ENCODE results near the gene SLC7A9. TPM values are rescaled to one million over a fixed set of nuclear protein-coding genes. Genes with fewer than 3 reads are reported as not detected.
"Not testable (repeated sequence)": the region's sequence is repeated elsewhere in the genome, so short reads cannot be mapped to it uniquely, and the experiment has no call there.

SLC7A9 gene
- polyA plus RNA-seq, 5 donors, result 0.85 to 1.5 (median 0.97) TPM

DNA sequence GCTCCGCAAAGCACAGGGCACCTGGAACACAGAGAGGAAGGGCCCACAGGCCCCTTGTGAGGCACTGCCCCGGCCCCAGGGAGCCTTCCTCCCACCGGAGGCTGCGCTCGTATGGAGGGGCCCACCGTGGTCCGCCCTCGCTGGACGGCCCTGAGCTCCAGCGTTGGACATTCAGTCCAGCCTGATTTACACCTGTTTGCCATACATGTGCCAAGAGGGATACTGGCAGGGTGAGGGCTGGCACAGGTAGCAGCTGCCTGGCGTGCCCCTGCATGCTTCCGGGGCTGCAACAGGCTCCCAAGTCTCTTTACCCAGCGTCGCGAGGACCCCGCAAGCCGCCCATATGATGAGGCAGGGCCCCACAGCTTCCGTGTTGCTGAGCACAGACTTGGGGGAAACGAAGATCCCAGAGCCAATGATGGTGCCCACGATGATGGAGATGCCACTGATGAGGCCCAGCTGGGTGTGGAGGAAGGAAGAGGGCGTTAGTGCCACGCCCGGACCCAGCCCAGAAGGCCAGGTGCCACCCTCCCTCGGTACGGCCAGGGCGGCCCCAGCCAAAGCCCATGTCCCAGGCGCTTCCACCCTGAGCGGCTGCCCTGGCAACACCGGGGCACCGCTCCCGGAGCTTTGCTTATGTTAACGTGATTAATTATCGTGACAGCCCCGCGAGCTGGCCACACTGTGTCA lies 5.1 kb downstream of the SLC7A9 start:
- no peak for DNase-seq

- DNase-seq, result no peak
Measured at GRCh38 chr19:32863841-32864240, 5.7 kb downstream of the SLC7A9 start.

GRCh38 chr19:32863301-32863700 lies 6.3 kb downstream of the SLC7A9 start:
- DNase-seq, result no peak

- no peak for DNase-seq
Measured at GRCh38 chr19:32862741-32863140, 6.8 kb downstream of the SLC7A9 start.

DNA sequence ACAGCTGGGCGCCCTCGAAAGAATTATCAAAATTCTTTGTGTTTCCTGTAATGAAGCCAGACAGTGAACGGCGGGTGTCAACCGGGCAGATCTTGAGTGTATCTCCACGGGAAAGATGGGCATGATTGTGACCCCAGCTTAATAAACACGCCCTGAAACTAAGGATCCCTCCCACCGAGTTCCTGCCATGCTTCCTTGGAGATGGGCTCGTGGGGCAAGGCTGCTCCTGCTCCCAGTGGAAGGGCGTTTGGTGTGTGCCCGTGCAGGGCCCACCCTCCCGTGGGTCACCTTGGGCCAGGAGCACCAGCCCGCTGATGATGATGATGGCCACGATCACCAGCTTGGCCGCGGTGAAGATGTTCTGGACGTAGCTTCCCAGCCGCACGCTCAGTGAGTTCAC lies 7.4 kb downstream of the SLC7A9 start:
- DNase-seq, result no peak

GRCh38 chr19:32861596-32861995 lies 8.0 kb downstream of the SLC7A9 start:
- DNase-seq, result no peak

GRCh38 chr19:32859591-32859990 lies 10.0 kb downstream of the SLC7A9 start:
- DNase-seq, result no peak

DNA sequence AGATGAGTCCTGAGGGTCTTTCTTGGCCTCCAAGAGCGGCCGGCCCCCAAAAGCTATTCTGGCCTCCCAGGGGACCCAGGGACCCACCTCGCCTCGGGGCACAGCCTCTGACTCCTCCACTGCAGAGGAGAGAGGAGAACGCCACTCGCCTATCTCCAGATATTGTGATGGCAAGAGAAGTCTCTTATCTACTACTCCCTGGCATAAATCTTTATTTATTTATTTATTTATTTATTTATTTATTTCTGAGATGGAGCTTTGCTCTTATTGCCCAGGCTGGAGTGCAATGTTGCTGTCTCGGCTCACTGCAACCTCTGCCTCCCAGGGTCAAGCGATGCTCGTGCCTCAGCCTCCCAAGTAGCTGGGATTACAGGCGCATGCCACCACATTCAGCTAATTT lies 11.0 kb downstream of the SLC7A9 start:
- DNase-seq, result no peak

DNA sequence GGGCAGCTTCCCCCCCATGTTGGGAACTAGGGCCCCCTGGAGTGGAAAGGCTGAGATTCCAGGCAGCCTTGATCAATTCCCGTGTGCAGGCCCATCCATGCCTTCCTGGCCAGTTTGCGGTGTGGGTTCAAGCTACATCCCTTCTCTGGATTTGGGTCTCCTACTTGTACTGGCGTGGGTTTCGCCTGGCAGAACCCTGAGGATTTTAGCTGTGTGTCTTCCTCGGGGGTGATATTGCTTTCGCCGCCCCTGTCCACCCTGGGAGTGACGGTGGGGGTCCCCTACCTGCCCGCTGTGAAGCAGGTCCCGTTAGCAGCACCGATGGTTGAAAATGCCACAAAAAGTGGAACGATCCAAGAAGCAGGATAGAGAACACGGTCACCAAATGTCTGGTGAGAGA lies 11.4 kb downstream of the SLC7A9 start:
- no peak for DNase-seq

GRCh38 chr19:32857584-32857983 lies 12.0 kb downstream of the SLC7A9 start:
- DNase-seq, result no peak

DNA sequence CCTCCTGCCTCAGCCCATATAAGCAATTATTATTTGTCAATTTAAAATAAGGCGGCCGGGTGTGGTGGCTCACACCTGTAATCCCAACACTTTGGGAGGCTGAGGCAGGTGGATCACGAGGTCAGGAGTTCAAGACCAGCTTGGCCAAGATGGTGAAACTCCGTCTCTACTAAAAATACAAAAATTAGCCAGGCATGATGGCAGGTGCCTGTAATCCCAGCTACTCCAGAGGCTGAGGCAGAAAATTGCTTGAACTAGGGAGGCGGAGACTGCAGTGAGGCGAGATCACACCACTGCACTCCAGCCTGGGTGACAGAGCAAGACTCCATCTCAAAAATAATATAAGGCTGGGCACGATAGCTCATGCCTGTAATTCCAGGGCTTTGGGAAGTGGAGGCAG lies 12.7 kb downstream of the SLC7A9 start:
- not testable (repeated sequence) for DNase-seq

DNA sequence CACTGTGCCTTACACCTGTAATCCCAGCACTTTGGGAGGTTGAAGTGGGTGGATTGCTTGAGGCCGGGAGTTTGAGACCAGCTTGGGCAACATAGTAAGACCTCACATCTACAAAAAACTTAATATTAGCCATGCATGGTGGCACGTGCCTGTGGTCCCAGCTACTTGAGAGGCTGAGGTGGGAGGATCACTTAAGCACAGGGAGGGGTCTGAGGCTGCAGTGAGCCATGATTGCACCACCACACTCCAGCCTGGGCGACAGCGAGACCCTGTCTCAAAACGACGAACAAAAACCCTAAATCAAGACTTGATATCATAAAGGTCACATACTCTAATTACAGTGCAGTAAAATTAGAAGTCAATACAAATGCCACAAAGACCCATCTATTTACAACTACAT lies 17.4 kb downstream of the SLC7A9 start:
- no peak for DNase-seq

DNA sequence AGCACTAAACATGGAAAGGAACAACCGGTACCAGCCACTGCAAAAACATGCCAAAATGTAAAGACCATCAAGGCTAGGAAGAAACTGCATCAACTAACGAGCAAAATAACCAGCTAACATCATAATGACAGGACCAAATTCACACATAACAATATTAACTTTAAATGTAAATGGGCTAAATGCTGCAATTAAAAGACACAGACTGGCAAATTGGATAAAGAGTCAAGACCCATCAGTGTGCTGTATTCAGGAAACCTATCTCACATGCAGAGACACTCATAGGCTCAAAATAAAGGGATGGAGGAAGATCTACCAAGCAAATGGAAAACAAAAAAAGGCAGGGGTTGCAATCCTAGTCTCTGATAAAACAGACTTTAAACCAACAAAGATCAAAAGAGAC lies 21.5 kb downstream of the SLC7A9 start:
- not testable (repeated sequence) for DNase-seq

DNA sequence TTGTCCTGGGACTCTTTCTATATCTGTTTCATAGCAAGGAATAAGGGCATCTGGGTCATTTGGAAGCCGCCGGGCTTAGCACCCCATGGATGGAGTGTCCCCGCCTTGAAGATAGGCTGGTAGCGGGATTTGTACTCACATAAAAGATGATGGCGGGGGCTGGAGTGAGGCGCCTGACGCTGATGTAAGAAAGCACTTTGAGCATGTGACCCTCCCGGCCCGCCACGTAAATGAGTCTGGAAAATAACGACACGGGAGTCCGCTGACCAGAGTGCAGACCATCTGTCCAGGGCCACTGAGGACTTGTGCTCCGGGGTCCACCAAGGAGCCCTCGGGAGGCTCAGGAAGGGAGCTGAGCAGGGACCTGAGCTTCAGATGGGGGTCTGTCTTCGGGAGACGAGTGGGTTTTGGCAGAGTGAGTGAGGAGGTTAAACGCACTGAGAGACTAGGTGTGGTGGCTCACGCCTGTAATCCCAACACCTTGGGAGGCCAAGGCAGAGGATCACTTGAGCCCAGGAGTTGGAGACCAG lies 25.8 kb downstream of the SLC7A9 start:
- no peak for DNase-seq

DNA sequence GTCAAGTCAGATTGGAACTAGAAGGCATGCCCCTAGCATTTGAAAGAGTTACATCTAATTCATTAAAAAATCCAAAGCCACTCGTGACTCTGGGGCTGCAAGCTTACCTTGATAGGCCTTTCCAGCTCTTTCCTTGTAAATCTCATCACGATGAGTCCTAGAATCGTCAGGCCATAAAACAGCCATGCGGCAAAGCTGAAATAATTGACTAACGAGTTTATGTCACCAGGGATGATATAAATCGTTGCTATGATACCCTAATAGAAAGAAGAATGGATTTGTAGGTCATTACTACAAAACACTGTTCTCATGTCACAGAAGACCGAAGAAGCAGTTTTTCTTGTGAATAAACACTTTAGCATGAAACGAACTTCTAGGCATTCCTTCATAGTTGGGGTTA lies 27.5 kb downstream of the SLC7A9 start:
- DNase-seq, result no peak

GRCh38 chr19:32837531-32837930 lies 32.0 kb downstream of the SLC7A9 start:
- no peak for DNase-seq

GRCh38 chr19:32833388-32833787 lies 36.2 kb downstream of the SLC7A9 start:
- DNase-seq, result not testable (repeated sequence)

DNA sequence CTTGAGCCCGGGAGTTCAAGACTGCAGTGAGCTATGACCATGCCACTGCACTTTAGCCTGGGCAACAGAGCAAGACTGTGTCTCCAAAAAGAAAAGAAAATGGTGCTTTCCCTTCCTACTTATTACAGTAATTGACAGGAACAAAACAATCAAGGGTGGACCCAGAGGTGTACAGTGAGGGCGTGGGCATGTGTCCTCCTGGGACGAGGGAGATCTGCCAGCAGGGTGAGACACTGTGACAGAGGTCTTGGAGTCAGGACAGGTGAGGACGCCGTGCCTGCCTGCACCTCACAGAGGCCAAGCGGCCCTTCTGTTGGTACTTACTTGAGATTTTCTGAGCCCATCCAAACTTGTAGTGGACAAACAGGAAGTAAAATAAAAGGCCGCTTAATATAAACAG lies 36.7 kb downstream of the SLC7A9 start:
- not testable (repeated sequence) for DNase-seq

DNA sequence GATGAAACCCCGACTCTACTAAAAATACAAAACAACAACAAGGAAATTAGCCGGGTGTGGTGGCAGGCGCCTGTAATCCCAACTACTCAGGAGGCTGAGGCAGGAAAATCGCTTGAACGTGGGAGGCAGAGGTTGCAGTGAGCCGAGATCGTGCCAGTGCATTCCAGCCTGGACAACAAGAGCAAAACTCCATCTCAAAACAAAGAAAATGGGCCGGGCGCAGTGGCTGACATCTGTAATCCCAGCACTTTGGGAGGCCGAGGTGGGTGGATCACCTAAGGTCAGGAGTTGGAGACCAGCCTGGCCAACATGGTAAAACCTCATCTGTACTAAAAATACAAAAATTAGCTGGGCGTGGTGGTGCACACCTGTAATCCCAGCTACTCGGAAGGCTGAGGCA lies 37.5 kb downstream of the SLC7A9 start:
- DNase-seq, result not testable (repeated sequence)

DNA sequence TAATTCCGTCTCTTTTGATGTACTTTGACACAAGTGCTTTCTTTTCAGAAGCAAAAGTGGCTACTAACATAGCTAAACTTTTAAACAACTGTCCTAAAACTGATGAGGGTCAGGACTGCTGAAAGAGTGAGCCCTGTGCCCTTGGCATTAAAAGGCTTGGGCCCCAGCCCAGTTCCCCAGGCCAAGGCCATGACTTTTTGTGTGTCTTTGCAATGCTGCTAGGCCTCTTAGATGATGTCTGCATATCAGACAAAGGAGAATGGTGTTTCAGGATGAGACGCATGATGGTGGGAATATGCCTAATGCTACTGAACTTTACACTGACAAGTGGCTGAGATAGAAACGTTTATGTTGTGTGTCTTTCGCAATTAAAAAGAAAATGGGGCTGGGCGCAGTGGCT lies 38.0 kb downstream of the SLC7A9 start:
- DNase-seq, result no peak

GRCh38 chr19:32830231-32831014 lies 39.1 kb downstream of the SLC7A9 start:
- no peak for DNase-seq

GRCh38 chr19:32829345-32829896 lies 40.1 kb downstream of the SLC7A9 start:
- no peak for DNase-seq
